Astrocyte (in vitro differentiated cells and primary cell): ENCODE results near the gene ASIC4. TPM values are rescaled to one million over a fixed set of nuclear protein-coding genes. Genes with fewer than 3 reads are reported as not detected.

Experiments
- DNase-seq: peaks from one replicate; pipeline ENCODE4 v3.0.0-alpha.2; 2010; ENCODE audit warnings: low read depth
- FAIRE-seq: peaks from 2 replicates; lab custom pipeline; 2011; peaks lifted over from hg19 to GRCh38; lab: Jason Lieb, UNC
- H2AFZ ChIP-seq: 2 replicates; pipeline ENCODE4 v1.6.0; 2012; ENCODE audit warnings: low read depth, low read length, inconsistent platforms
- H3K27ac ChIP-seq: 2 replicates; pipeline ENCODE4 v1.5.1; 2011; ENCODE audit warnings: low read depth, low read length, inconsistent platforms
- H3K27me3 ChIP-seq: 2 replicates; pipeline ENCODE4 v1.6.0; 2011; ENCODE audit warnings: low read length, inconsistent platforms; ENCODE audit not compliant: insufficient read depth
- H3K36me3 ChIP-seq: 2 replicates; pipeline ENCODE4 v1.5.1; 2011; ENCODE audit warnings: low read length, inconsistent platforms; ENCODE audit not compliant: insufficient read depth
- H3K4me1 ChIP-seq: 2 replicates; pipeline ENCODE4 v1.5.1; 2011; ENCODE audit warnings: low read length, inconsistent platforms; ENCODE audit not compliant: insufficient read depth
- H3K4me2 ChIP-seq: 2 replicates; pipeline ENCODE4 v1.6.0; 2012; ENCODE audit warnings: low read length, inconsistent platforms
- H3K4me3 ChIP-seq: 2 replicates; pipeline ENCODE4 v1.5.1; 2011; ENCODE audit warnings: low read depth, mild to moderate bottlenecking, low read length, inconsistent platforms; ENCODE audit not compliant: insufficient read depth
- H3K79me2 ChIP-seq: 2 replicates; pipeline ENCODE4 v1.6.0; 2012; ENCODE audit warnings: mild to moderate bottlenecking, low read length, inconsistent platforms; ENCODE audit not compliant: insufficient read depth
- H3K9ac ChIP-seq: 2 replicates; pipeline ENCODE4 v1.6.0; 2012; ENCODE audit warnings: mild to moderate bottlenecking, low read length, inconsistent platforms
- H3K9me3 ChIP-seq: 2 replicates; pipeline ENCODE4 v1.5.1; 2012; ENCODE audit warnings: low read depth, mild to moderate bottlenecking, low read length, inconsistent platforms; ENCODE audit not compliant: insufficient read depth
- H4K20me1 ChIP-seq: 2 replicates; pipeline ENCODE4 v1.6.0; 2012; ENCODE audit warnings: low read length, inconsistent platforms; ENCODE audit not compliant: insufficient read depth
- H3K27ac Mint-ChIP-seq: one replicate; pipeline ENCODE4 v1.8.0; 2021; ENCODE audit warnings: mild to moderate bottlenecking, mixed read lengths; ENCODE audit not compliant: unreplicated experiment
- H3K27me3 Mint-ChIP-seq: one replicate; pipeline ENCODE4 v1.8.0; 2021; ENCODE audit warnings: low read depth, mixed read lengths; ENCODE audit not compliant: unreplicated experiment
- H3K36me3 Mint-ChIP-seq: one replicate; pipeline ENCODE4 v1.8.0; 2021; ENCODE audit warnings: low read depth, mixed read lengths; ENCODE audit not compliant: unreplicated experiment
- H3K4me1 Mint-ChIP-seq: one replicate; pipeline ENCODE4 v1.8.0; 2021; ENCODE audit warnings: low read depth, mixed read lengths; ENCODE audit not compliant: unreplicated experiment
- H3K4me3 Mint-ChIP-seq: one replicate; pipeline ENCODE4 v1.8.0; 2021; ENCODE audit warnings: mild to moderate bottlenecking, moderate library complexity, mixed read lengths; ENCODE audit not compliant: unreplicated experiment
- H3K9me3 Mint-ChIP-seq: one replicate; pipeline ENCODE4 v1.8.0; 2021; ENCODE audit warnings: mild to moderate bottlenecking, mixed read lengths; ENCODE audit not compliant: unreplicated experiment
- EZH2 ChIP-seq: IDR thresholded peaks from 2 replicates; pipeline ENCODE4 v1.6.1; 2012; ENCODE audit warnings: mild to moderate bottlenecking, low read length, inconsistent platforms; ENCODE audit not compliant: insufficient read depth
- total RNA-seq: library from RNA; stranded (reverse); gene quantifications from 2 replicates; pipeline ENCODE4 v1.2.1, GENCODE V29; 2021
- TF ChIP-seq, protein P1 (sequence below): IDR thresholded peaks from 2 replicates; pipeline ENCODE4 v1.5.1; 2011; ENCODE audit warnings: low read depth, mild to moderate bottlenecking, inconsistent platforms, low read length, moderate library complexity; ENCODE audit not compliant: insufficient read depth

Gene ASIC4
- total RNA-seq, 1 donor from 2014 or later: 0.39 TPM

DNA sequence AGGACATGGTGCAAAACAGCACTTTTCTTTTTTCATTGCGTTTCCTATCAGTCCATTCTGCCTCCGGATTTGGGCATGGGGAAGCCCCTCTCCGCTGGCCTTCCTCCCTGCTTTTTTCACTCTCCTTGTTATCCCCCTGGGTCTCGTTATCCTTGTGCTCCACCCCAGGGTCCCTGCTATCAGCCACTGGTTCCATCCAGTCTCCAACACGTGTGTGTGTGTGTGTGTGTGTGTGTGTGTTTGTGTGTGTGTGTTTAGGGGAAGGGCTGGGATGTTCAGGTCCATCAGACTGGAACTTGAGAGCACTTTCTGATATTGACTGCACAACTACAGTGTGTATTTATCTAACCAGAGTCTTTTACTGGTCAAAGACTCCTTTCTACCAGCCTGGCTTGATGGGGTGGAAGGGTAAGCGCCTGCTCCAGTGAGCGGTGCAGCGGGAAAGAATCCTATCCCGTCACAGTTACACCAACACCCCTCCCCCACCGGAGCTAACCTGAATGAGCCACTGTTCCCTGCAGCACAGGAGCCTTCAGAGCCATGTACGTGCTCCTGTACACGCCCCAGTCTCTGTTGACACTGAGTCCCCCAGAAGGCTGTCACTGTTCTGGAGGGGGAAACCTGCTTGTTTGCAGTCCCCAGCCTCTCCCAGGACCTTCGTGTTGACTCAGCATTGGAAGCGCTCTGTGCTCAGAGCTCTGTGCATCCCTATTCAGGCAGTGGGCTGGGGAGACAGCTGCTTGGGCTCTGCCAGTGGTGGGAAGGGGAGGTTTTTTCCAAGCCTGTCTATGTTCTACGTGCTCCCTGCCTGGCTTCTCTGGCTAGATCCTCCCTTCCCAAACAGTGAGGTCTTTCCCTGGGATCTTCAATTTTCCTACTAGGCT, 62.5 kb downstream of the ASIC4 start:
- DNase-seq (peak; percentile 6), FAIRE-seq (no peak)
- H3K4me1 ChIP-seq: peaks cover 12% of the 10 kb centered on the region
- TF ChIP-seq, protein P1, sequence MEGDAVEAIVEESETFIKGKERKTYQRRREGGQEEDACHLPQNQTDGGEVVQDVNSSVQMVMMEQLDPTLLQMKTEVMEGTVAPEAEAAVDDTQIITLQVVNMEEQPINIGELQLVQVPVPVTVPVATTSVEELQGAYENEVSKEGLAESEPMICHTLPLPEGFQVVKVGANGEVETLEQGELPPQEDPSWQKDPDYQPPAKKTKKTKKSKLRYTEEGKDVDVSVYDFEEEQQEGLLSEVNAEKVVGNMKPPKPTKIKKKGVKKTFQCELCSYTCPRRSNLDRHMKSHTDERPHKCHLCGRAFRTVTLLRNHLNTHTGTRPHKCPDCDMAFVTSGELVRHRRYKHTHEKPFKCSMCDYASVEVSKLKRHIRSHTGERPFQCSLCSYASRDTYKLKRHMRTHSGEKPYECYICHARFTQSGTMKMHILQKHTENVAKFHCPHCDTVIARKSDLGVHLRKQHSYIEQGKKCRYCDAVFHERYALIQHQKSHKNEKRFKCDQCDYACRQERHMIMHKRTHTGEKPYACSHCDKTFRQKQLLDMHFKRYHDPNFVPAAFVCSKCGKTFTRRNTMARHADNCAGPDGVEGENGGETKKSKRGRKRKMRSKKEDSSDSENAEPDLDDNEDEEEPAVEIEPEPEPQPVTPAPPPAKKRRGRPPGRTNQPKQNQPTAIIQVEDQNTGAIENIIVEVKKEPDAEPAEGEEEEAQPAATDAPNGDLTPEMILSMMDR: no peak
- no peak for TF ChIP-seq EZH2
- no peaks in the 10 kb centered on the region for H3K27me3 Mint-ChIP-seq
- H3K4me3 ChIP-seq: no peak overlapping the region
- H4K20me1 ChIP-seq: no peaks in the 10 kb centered on the region
- H3K27ac ChIP-seq: no peak overlapping the region
- H3K27ac Mint-ChIP-seq: peak overlapping the region; percentile 34
- no peaks in the 10 kb centered on the region for H3K36me3 Mint-ChIP-seq
- peaks cover 11% of the 10 kb centered on the region for H3K27me3 ChIP-seq
- H3K4me2 ChIP-seq: peak overlapping the region; percentile 63
- H3K79me2 ChIP-seq: no peaks in the 10 kb centered on the region
- no peak overlapping the region for H3K4me3 Mint-ChIP-seq
- no peaks in the 10 kb centered on the region for H3K36me3 ChIP-seq
- no peaks in the 10 kb centered on the region for H3K9me3 ChIP-seq
- H3K9me3 Mint-ChIP-seq: no peaks in the 10 kb centered on the region
- peak overlapping the region; percentile 64 for H2AFZ ChIP-seq
- H3K9ac ChIP-seq: no peak overlapping the region
- H3K4me1 Mint-ChIP-seq: peaks cover 16% of the 10 kb centered on the region

GRCh38 chr2:219578811-219579613, 64.7 kb downstream of the ASIC4 start:
- H3K27ac Mint-ChIP-seq: no peak overlapping the region
- no peak overlapping the region for H2AFZ ChIP-seq
- peaks cover 13% of the 10 kb centered on the region for H3K4me1 Mint-ChIP-seq
- FAIRE-seq: no peak
- no peak overlapping the region for H3K9ac ChIP-seq
- H3K9me3 Mint-ChIP-seq: no peaks in the 10 kb centered on the region
- H3K4me3 ChIP-seq: no peak overlapping the region
- no peaks in the 10 kb centered on the region for H4K20me1 ChIP-seq
- H3K36me3 Mint-ChIP-seq: no peaks in the 10 kb centered on the region
- H3K4me3 Mint-ChIP-seq: no peak overlapping the region
- H3K27me3 Mint-ChIP-seq: no peaks in the 10 kb centered on the region
- no peaks in the 10 kb centered on the region for H3K79me2 ChIP-seq
- peaks cover 7% of the 10 kb centered on the region for H3K4me1 ChIP-seq
- no peak for DNase-seq
- peaks cover 11% of the 10 kb centered on the region for H3K27me3 ChIP-seq
- H3K9me3 ChIP-seq: no peaks in the 10 kb centered on the region
- no peak overlapping the region for H3K27ac ChIP-seq
- TF ChIP-seq, protein P1: no peak
- no peak for TF ChIP-seq EZH2
- no peak overlapping the region for H3K4me2 ChIP-seq
- no peaks in the 10 kb centered on the region for H3K36me3 ChIP-seq
